ENCODE results near the gene TLCD3B. TPM values are rescaled to one million over a fixed set of nuclear protein-coding genes. Genes with fewer than 3 reads are reported as not detected.

Gene TLCD3B
- total RNA-seq, 1 donor from 2014 or later: not detected

DNA sequence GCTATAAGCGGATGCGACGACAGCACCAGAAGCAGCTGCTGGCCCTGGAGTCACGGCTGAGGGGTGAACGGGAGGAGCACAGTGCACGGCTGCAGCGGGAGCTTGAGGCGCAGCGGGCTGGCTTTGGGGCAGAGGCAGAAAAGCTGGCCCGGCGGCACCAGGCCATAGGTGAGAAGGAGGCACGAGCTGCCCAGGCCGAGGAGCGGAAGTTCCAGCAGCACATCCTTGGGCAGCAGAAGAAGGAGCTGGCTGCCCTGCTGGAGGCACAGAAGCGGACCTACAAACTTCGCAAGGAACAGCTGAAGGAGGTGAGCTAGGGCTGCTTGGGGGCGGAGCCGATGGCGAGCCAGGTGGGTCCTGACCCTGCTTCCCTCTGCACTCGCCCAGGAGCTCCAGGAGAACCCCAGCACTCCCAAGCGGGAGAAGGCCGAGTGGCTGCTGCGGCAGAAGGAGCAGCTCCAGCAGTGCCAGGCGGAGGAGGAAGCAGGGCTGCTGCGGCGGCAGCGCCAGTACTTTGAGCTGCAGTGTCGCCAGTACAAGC is 45.7 kb downstream of the TLCD3B start:
- DNase-seq: no peak
- TF ChIP-seq, protein P1, sequence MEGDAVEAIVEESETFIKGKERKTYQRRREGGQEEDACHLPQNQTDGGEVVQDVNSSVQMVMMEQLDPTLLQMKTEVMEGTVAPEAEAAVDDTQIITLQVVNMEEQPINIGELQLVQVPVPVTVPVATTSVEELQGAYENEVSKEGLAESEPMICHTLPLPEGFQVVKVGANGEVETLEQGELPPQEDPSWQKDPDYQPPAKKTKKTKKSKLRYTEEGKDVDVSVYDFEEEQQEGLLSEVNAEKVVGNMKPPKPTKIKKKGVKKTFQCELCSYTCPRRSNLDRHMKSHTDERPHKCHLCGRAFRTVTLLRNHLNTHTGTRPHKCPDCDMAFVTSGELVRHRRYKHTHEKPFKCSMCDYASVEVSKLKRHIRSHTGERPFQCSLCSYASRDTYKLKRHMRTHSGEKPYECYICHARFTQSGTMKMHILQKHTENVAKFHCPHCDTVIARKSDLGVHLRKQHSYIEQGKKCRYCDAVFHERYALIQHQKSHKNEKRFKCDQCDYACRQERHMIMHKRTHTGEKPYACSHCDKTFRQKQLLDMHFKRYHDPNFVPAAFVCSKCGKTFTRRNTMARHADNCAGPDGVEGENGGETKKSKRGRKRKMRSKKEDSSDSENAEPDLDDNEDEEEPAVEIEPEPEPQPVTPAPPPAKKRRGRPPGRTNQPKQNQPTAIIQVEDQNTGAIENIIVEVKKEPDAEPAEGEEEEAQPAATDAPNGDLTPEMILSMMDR (IDR thresholded peaks at IDR 0.05; ENCODE audit: borderline replicate concordance): no peak
- intact Hi-C loops (cut with micrococcal nuclease): no loop called here
- no peak overlapping the region for H3K4me3 ChIP-seq
- no peaks in the 10 kb centered on the region for H3K27me3 ChIP-seq (ENCODE audit: low read depth)
- H3K4me1 ChIP-seq: peaks cover 11% of the 10 kb centered on the region
- H3K36me3 ChIP-seq: peaks cover 100% of the 10 kb centered on the region
- no peak overlapping the region for H3K27ac ChIP-seq (replicated peaks)
- H3K9me3 ChIP-seq (replicated peaks): no peaks in the 10 kb centered on the region

DNA sequence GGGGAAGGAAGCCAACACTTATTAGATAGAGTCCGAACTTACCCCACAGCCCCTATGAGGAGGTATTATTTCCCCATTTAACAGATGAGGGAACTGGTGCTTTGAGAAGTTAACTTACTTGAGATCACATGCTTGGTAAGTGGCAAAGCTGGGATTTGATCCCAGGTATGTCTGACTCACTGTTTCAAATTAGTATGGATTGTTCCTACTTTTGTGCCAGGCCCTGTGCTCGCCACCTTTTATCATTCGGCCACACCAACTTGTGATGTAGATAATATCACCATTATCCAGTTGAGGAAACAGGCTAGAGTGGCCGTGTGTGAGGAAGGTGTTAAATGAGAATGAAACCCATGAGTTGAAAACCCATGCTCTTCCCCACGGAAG is 46.3 kb downstream of the TLCD3B start:
- TF ChIP-seq, protein P1 (IDR thresholded peaks at IDR 0.05; ENCODE audit: borderline replicate concordance): no peak
- H3K9me3 ChIP-seq (replicated peaks): no peaks in the 10 kb centered on the region
- H3K4me3 ChIP-seq: no peak overlapping the region
- intact Hi-C loops (cut with micrococcal nuclease): no loop called here
- H3K27me3 ChIP-seq (ENCODE audit: low read depth): no peaks in the 10 kb centered on the region
- no peak overlapping the region for H3K27ac ChIP-seq (replicated peaks)
- no peak for DNase-seq
- H3K36me3 ChIP-seq: peaks cover 100% of the 10 kb centered on the region
- H3K4me1 ChIP-seq: peaks cover 16% of the 10 kb centered on the region

DNA sequence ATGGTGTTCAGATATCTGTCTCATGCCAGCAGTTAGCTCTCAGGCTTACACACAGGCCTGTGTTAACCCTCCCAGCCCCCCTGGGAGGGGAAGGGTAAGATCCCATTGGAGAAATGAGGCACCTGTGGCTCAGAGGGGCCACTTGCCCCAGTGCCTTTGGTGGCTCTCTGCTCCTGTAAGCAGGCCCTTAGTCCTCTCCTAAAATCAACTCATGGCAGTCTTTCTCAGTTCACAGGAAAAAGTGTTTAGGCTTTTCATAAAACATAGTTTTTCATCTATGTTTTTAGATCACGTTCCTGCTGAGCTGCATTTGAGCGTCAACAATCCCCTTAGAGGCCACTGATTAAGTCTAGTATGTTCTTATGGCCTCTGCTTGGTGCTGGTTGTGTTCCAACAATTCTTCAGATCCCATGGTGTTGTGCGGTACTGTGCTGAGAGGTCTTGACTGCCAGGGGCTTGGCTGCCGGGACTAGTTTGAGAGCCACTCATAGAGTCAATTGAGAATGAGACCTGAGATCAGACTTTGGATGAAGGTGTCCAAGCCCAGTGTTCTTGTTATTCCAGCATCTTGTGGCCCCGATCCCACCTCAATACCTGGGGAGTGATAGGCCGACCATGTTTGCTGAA is 46.8 kb downstream of the TLCD3B start:
- peaks cover 20% of the 10 kb centered on the region for H3K4me1 ChIP-seq
- TF ChIP-seq, protein P1 (IDR thresholded peaks at IDR 0.05; ENCODE audit: borderline replicate concordance): no peak
- intact Hi-C loops (cut with micrococcal nuclease): no loop called here
- DNase-seq: no peak
- H3K4me3 ChIP-seq: no peak overlapping the region
- H3K27me3 ChIP-seq (ENCODE audit: low read depth): no peaks in the 10 kb centered on the region
- no peaks in the 10 kb centered on the region for H3K9me3 ChIP-seq (replicated peaks)
- no peak overlapping the region for H3K27ac ChIP-seq (replicated peaks)
- peaks cover 100% of the 10 kb centered on the region for H3K36me3 ChIP-seq

DNA sequence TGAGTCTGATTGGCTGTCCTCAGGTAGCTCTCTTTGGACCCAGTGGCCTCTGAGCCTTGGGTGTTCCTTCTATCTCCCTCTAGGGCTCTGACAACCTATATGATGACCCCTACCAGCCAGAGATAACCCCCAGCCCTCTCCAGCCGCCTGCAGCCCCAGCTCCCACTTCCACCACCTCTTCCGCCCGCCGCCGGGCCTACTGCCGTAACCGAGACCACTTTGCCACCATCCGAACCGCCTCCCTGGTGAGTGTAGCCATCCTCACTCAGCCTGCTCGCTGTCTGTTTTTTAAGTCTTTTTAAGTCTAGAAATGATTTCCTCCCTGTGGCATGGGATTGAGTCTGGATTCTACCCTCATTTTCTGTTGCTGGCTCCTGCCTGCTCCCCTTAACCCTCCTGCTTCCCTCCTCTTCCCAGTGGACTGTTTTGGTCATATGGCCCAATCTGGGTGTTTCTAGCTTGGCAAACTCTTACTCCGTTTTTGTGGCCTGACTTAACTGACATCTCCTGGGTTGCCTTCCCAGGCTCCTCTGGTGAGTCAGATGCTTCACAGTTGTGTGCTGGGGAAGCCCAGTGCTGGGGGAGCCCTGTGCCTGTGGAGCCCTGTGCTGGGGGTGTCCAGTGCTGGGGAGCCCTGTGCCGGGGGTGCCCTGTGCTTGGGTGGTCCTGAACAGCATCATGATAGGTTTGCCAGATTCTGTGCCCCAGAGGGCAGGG is 47.5 kb downstream of the TLCD3B start:
- Histone ChIP-seq H3K27me3 (ENCODE audit: low read depth) (no peaks in the 10 kb centered on the region), H3K9me3 (replicated peaks) (no peaks in the 10 kb centered on the region), H3K4me1 (peaks cover 26% of the 10 kb centered on the region), H3K36me3 (peaks cover 100% of the 10 kb centered on the region), H3K4me3 (no peak overlapping the region), H3K27ac (replicated peaks) (no peak overlapping the region)
- TF ChIP-seq, protein P1 (IDR thresholded peaks at IDR 0.05; ENCODE audit: borderline replicate concordance): no peak
- no peak for DNase-seq
- intact Hi-C loops (cut with micrococcal nuclease): no loop called here

DNA sequence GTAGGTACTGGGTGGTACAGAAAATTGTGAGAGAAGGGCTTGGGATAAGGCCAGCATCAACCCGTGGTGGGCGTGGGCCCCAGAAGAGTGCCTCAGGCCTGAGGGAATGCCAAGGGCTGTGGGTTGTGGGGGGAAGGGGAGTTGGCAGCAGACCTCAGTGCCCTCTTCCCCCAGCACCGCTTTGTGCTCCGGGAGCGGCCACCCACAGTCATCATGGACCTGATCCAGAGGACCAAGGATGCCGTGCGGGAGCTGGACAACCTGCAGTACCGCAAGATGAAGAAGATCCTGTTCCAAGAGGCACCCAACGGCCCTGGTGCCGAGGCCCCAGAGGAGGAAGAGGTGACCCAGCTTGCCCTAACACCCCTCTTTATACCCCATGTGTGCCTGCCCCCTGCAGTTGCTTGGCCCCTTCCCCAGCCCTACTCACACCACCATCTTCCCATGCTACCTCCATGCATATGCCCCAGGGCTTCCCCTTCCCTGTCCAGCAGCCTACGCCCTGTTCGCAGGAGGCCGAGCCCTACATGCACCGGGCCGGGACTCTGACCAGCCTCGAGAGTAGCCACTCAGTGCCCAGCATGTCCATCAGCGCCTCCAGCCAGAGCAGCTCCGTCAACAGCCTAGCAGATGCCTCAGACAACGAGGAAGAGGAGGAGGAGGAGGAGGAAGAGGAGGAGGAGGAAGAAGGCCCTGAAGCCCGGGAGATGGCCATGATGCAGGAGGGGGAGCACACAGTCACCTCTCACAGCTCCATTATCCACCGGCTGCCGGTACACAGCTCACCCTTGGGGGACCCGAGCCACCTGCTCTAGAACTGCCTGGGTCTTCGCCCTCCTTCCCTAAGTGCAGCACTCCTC is 48.3 kb downstream of the TLCD3B start:
- Histone ChIP-seq H3K36me3 (peaks cover 100% of the 10 kb centered on the region), H3K4me3 (no peak overlapping the region), H3K27me3 (ENCODE audit: low read depth) (no peaks in the 10 kb centered on the region), H3K27ac (replicated peaks) (no peak overlapping the region), H3K4me1 (peaks cover 34% of the 10 kb centered on the region), H3K9me3 (replicated peaks) (no peaks in the 10 kb centered on the region)
- intact Hi-C loops (cut with micrococcal nuclease): no loop called here
- TF ChIP-seq, protein P1 (IDR thresholded peaks at IDR 0.05; ENCODE audit: borderline replicate concordance): no peak
- no peak for DNase-seq

All from left ventricle myocardium inferior (tissue), 1 donor.